Measurements from ENCODE around the gene SH3PXD2A. TPM values are rescaled to one million over a fixed set of nuclear protein-coding genes. Genes with fewer than 3 reads are reported as not detected.
"Not testable (repeated sequence)": the region's sequence is repeated elsewhere in the genome, so short reads cannot be mapped to it uniquely, and the experiment has no call there.

SH3PXD2A gene
- total RNA-seq, 1 donor from 2014 or later, result 2.3 TPM

GRCh38 chr10:103762916-103763315 is 92.5 kb downstream of the SH3PXD2A start:
- no peak for TF ChIP-seq EZH2phosphoT487 (IDR thresholded peaks at IDR 0.05)
- no peak for TF ChIP-seq CTCF (IDR thresholded peaks at IDR 0.05)
- TF ChIP-seq EZH2 (IDR thresholded peaks at IDR 0.05), result no peak
- Histone ChIP-seq H3K4me1 (peaks cover 21% of the 10 kb centered on the region), H3K27me3 (no peaks in the 10 kb centered on the region), H2AFZ (replicated peaks) (no peak overlapping the region), H3K4me2 (no peak overlapping the region), H4K20me1 (ENCODE audit: low read depth) (no peaks in the 10 kb centered on the region), H3K9me3 (ENCODE audit: low read depth) (no peaks in the 10 kb centered on the region), H3F3A (ENCODE audit: low read depth) (peaks cover 3% of the 10 kb centered on the region), H3K79me2 (ENCODE audit: low read depth) (no peaks in the 10 kb centered on the region), H3K36me3 (no peaks in the 10 kb centered on the region), H3K27ac (no peak overlapping the region), H3K9ac (no peak overlapping the region), H3K4me3 (no peak overlapping the region)
- Mint-ChIP-seq H3K36me3 (no peaks in the 10 kb centered on the region), H3K9me3 (no peaks in the 10 kb centered on the region), H3K27ac (peak overlapping the region; percentile 87), H3K4me3 (no peak overlapping the region), H3K27me3 (ENCODE audit: insufficient read depth, low read depth) (no peaks in the 10 kb centered on the region), H3K4me1 (peaks cover 51% of the 10 kb centered on the region)
- no peak for DNase-seq (ENCODE audit: low spot score)

GRCh38 chr10:103762162-103762561 is 93.2 kb downstream of the SH3PXD2A start:
- no peaks in the 10 kb centered on the region for H3K36me3 ChIP-seq
- no peak overlapping the region for H3K4me2 ChIP-seq
- peaks cover 3% of the 10 kb centered on the region for H3F3A ChIP-seq (ENCODE audit: low read depth)
- Mint-ChIP-seq H3K4me1 (peaks cover 52% of the 10 kb centered on the region), H3K27ac (no peak overlapping the region), H3K36me3 (no peaks in the 10 kb centered on the region), H3K4me3 (no peak overlapping the region), H3K27me3 (ENCODE audit: insufficient read depth, low read depth) (no peaks in the 10 kb centered on the region), H3K9me3 (no peaks in the 10 kb centered on the region)
- no peak overlapping the region for H3K27ac ChIP-seq
- H3K9ac ChIP-seq, result no peak overlapping the region
- H3K4me3 ChIP-seq, result no peak overlapping the region
- no peaks in the 10 kb centered on the region for H3K27me3 ChIP-seq
- no peaks in the 10 kb centered on the region for H4K20me1 ChIP-seq (ENCODE audit: low read depth)
- H3K9me3 ChIP-seq (ENCODE audit: low read depth), result no peaks in the 10 kb centered on the region
- no peak for DNase-seq (ENCODE audit: low spot score)
- peaks cover 27% of the 10 kb centered on the region for H3K4me1 ChIP-seq
- H2AFZ ChIP-seq (replicated peaks), result no peak overlapping the region
- no peaks in the 10 kb centered on the region for H3K79me2 ChIP-seq (ENCODE audit: low read depth)
- TF ChIP-seq EZH2 (IDR thresholded peaks at IDR 0.05) (no peak), EZH2phosphoT487 (IDR thresholded peaks at IDR 0.05) (no peak), CTCF (IDR thresholded peaks at IDR 0.05) (no peak)

GRCh38 chr10:103761075-103761920 is 94.1 kb downstream of the SH3PXD2A start:
- no peaks in the 10 kb centered on the region for H3K36me3 Mint-ChIP-seq
- no peaks in the 10 kb centered on the region for H3K9me3 Mint-ChIP-seq
- H3K4me3 Mint-ChIP-seq, result no peak overlapping the region
- no peak overlapping the region for H2AFZ ChIP-seq (replicated peaks)
- no peaks in the 10 kb centered on the region for H3K9me3 ChIP-seq (ENCODE audit: low read depth)
- H3K27me3 Mint-ChIP-seq (ENCODE audit: insufficient read depth, low read depth), result no peaks in the 10 kb centered on the region
- H3K4me2 ChIP-seq, result no peak overlapping the region
- peaks cover 28% of the 10 kb centered on the region for H3K4me1 ChIP-seq
- no peaks in the 10 kb centered on the region for H4K20me1 ChIP-seq (ENCODE audit: low read depth)
- TF ChIP-seq EZH2 (IDR thresholded peaks at IDR 0.05) (no peak), EZH2phosphoT487 (IDR thresholded peaks at IDR 0.05) (no peak), CTCF (IDR thresholded peaks at IDR 0.05) (no peak)
- no peaks in the 10 kb centered on the region for H3K79me2 ChIP-seq (ENCODE audit: low read depth)
- H3K27ac Mint-ChIP-seq, result peak overlapping the region; percentile 42
- peaks cover 51% of the 10 kb centered on the region for H3K4me1 Mint-ChIP-seq
- H3F3A ChIP-seq (ENCODE audit: low read depth), result peaks cover 3% of the 10 kb centered on the region
- no peaks in the 10 kb centered on the region for H3K36me3 ChIP-seq
- H3K9ac ChIP-seq, result no peak overlapping the region
- DNase-seq (ENCODE audit: low spot score), result no peak
- no peak overlapping the region for H3K27ac ChIP-seq
- no peaks in the 10 kb centered on the region for H3K27me3 ChIP-seq
- no peak overlapping the region for H3K4me3 ChIP-seq

DNA sequence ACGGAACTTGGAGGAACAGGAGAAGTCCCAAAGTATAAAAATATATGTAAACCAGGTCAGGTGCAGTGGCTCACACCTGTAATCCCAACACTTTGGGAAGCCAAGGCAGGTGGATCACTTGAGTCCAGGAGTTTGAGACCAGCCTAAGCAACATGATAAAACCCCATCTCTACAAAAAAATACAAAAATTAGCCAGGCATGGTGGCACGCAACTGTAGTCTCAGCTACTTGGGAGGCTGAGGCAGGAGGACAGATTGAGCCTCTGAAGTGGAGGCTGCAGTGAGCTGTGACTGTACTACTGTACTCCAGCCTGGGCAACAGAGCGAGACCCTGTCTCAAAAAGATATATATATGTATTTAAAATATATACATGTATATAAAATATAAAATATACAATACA is 95.1 kb downstream of the SH3PXD2A start:
- peaks cover 46% of the 10 kb centered on the region for H3K4me1 Mint-ChIP-seq
- H3K79me2 ChIP-seq (ENCODE audit: low read depth); H3F3A ChIP-seq (ENCODE audit: low read depth); H3K36me3 Mint-ChIP-seq; H3K9me3 ChIP-seq (ENCODE audit: low read depth); H3K4me3 Mint-ChIP-seq; H3K27me3 Mint-ChIP-seq (ENCODE audit: insufficient read depth, low read depth); H3K4me3 ChIP-seq; H3K27ac Mint-ChIP-seq; H3K27ac ChIP-seq; H3K9ac ChIP-seq; H3K4me2 ChIP-seq; H4K20me1 ChIP-seq (ENCODE audit: low read depth); H3K36me3 ChIP-seq; H3K9me3 Mint-ChIP-seq; H3K27me3 ChIP-seq; H2AFZ ChIP-seq (replicated peaks); DNase-seq (ENCODE audit: low spot score): not testable (repeated sequence)
- H3K4me1 ChIP-seq, result peaks cover 28% of the 10 kb centered on the region

Data from neural progenitor cell (in vitro differentiated cells).